WTC11 (cell line): Measurements from ENCODE around the gene ZMYND11. TPM values are rescaled to one million over a fixed set of nuclear protein-coding genes. Genes with fewer than 3 reads are reported as not detected.

Experiments
- ATF1 ChIP-seq: sonication (generic); formaldehyde crosslinking; IDR thresholded peaks from 2 replicates; pipeline ENCODE4 v1.8.1; 2023; ENCODE audit warnings: mild to moderate bottlenecking, moderate library complexity, missing genetic modification reagents
- ATF3 ChIP-seq: sonication (generic); formaldehyde crosslinking; conservative IDR thresholded peaks from 2 replicates; pipeline ENCODE4 v1.8.1; 2022; ENCODE audit warnings: mild to moderate bottlenecking, missing genetic modification reagents
- CBFB ChIP-seq: sonication (generic); formaldehyde crosslinking; IDR thresholded peaks from 2 replicates; pipeline ENCODE4 v1.8.1; 2022; ENCODE audit warnings: mild to moderate bottlenecking, low read depth, missing genetic modification reagents
- ELF4 ChIP-seq: sonication (generic); formaldehyde crosslinking; IDR thresholded peaks from 2 replicates; pipeline ENCODE4 v1.8.1; 2022; ENCODE audit warnings: low read depth, mild to moderate bottlenecking, moderate library complexity, missing genetic modification reagents
- EMX1 ChIP-seq: fragments of 250-450 bp; sonication (Bioruptor Pico); IDR thresholded peaks from 2 replicates; pipeline ENCODE4 v1.8.0; 2021; ENCODE audit warnings: mild to moderate bottlenecking
- ESRRA ChIP-seq: sonication (generic); formaldehyde crosslinking; IDR thresholded peaks from 2 replicates; pipeline ENCODE4 v1.8.1; 2022; ENCODE audit warnings: mild to moderate bottlenecking, missing genetic modification reagents, borderline replicate concordance
- GABPB1 ChIP-seq: sonication (generic); formaldehyde crosslinking; IDR thresholded peaks from 2 replicates; pipeline ENCODE4 v1.8.1; 2023; ENCODE audit warnings: mild to moderate bottlenecking, missing genetic modification reagents
- GRHL2 ChIP-seq: fragments of 250-450 bp; sonication (Bioruptor Pico); IDR thresholded peaks from 2 replicates; pipeline ENCODE4 v1.8.0; 2022; ENCODE audit warnings: mild to moderate bottlenecking, moderate library complexity; ENCODE audit not compliant: insufficient replicate concordance, severe bottlenecking
- GTF2I ChIP-seq: fragments of 250-450 bp; sonication (Bioruptor Pico); conservative IDR thresholded peaks from 2 replicates; pipeline ENCODE4 v1.4.0; 2021; ENCODE audit warnings: mild to moderate bottlenecking
- HMGA2 ChIP-seq: fragments of 250-450 bp; sonication (Bioruptor Pico); IDR thresholded peaks from 2 replicates; pipeline ENCODE4 v1.4.0; 2021; ENCODE audit warnings: mild to moderate bottlenecking, moderate library complexity
- HMGXB4 ChIP-seq: sonication (generic); formaldehyde crosslinking; IDR thresholded peaks from 2 replicates; pipeline ENCODE4 v1.8.1; 2023; ENCODE audit warnings: mild to moderate bottlenecking, moderate library complexity, missing genetic modification reagents
- NFATC4 ChIP-seq: fragments of 250-450 bp; sonication (Bioruptor Pico); IDR thresholded peaks from 2 replicates; pipeline ENCODE4 v1.9.0; 2021; ENCODE audit warnings: mild to moderate bottlenecking
- NR2C2 ChIP-seq: sonication (generic); formaldehyde crosslinking; IDR thresholded peaks from 2 replicates; pipeline ENCODE4 v1.8.0; 2022; ENCODE audit warnings: mild to moderate bottlenecking, missing genetic modification reagents
- SOX15 ChIP-seq: fragments of 250-450 bp; sonication (Bioruptor Pico); IDR thresholded peaks from 2 replicates; pipeline ENCODE4 v1.9.0; 2021; ENCODE audit warnings: mild to moderate bottlenecking
- TEAD1 ChIP-seq: sonication (generic); formaldehyde crosslinking; IDR thresholded peaks from 2 replicates; pipeline ENCODE4 v1.8.0; 2022; ENCODE audit warnings: mild to moderate bottlenecking, missing genetic modification reagents
- TP53 ChIP-seq: sonication (generic); formaldehyde crosslinking; IDR thresholded peaks from 2 replicates; pipeline ENCODE4 v1.8.1; 2023; ENCODE audit warnings: mild to moderate bottlenecking, missing genetic modification reagents
- ZBTB43 ChIP-seq: sonication (generic); formaldehyde crosslinking; IDR thresholded peaks from 2 replicates; pipeline ENCODE4 v1.8.1; 2023; ENCODE audit warnings: mild to moderate bottlenecking, missing genetic modification reagents
- ZNF317 ChIP-seq: sonication (generic); formaldehyde crosslinking; IDR thresholded peaks from 2 replicates; pipeline ENCODE4 v1.8.1; 2023; ENCODE audit warnings: low read depth, mild to moderate bottlenecking, moderate library complexity, missing genetic modification reagents, borderline replicate concordance
- ZNF396 ChIP-seq: fragments of 250-450 bp; sonication (Bioruptor Pico); IDR thresholded peaks from 2 replicates; pipeline ENCODE4 v1.8.0; 2021; ENCODE audit warnings: mild to moderate bottlenecking, moderate library complexity, borderline replicate concordance
- ZNF425 ChIP-seq: fragments of 250-450 bp; sonication (Bioruptor Pico); conservative IDR thresholded peaks from 2 replicates; pipeline ENCODE4 v1.9.0; 2021; ENCODE audit warnings: mild to moderate bottlenecking
- total RNA-seq: library from RNA; stranded (reverse); gene quantifications from 3 replicates; pipeline ENCODE4 v1.2.3, GENCODE V29; 2021
- TF ChIP-seq, protein P1 (sequence below): sonication (generic); formaldehyde crosslinking; IDR thresholded peaks from 2 replicates; pipeline ENCODE4 v1.8.1; 2022; ENCODE audit warnings: missing genetic modification reagents, borderline replicate concordance
- TF ChIP-seq, protein P2 (sequence below): fragments of 250-450 bp; sonication (Bioruptor Pico); IDR thresholded peaks from 2 replicates; pipeline ENCODE4 v1.9.0; 2021; ENCODE audit warnings: mild to moderate bottlenecking
- TF ChIP-seq, protein P3 (sequence below): sonication (generic); formaldehyde crosslinking; IDR thresholded peaks from 2 replicates; pipeline ENCODE4 v1.8.0; 2022; ENCODE audit warnings: mild to moderate bottlenecking, missing genetic modification reagents
- TF ChIP-seq, protein P4 (sequence below): sonication (generic); formaldehyde crosslinking; IDR thresholded peaks from 2 replicates; pipeline ENCODE4 v1.8.1; 2023; ENCODE audit warnings: mild to moderate bottlenecking, missing genetic modification reagents, moderate library complexity
- TF ChIP-seq, protein P5 (sequence below): fragments of 250-450 bp; sonication (Bioruptor Pico); IDR thresholded peaks from 2 replicates; pipeline ENCODE4 v1.8.0; 2021; ENCODE audit warnings: mild to moderate bottlenecking

Gene ZMYND11
- total RNA-seq, 1 experiment from 2014 or later, result 22.3 TPM

DNA sequence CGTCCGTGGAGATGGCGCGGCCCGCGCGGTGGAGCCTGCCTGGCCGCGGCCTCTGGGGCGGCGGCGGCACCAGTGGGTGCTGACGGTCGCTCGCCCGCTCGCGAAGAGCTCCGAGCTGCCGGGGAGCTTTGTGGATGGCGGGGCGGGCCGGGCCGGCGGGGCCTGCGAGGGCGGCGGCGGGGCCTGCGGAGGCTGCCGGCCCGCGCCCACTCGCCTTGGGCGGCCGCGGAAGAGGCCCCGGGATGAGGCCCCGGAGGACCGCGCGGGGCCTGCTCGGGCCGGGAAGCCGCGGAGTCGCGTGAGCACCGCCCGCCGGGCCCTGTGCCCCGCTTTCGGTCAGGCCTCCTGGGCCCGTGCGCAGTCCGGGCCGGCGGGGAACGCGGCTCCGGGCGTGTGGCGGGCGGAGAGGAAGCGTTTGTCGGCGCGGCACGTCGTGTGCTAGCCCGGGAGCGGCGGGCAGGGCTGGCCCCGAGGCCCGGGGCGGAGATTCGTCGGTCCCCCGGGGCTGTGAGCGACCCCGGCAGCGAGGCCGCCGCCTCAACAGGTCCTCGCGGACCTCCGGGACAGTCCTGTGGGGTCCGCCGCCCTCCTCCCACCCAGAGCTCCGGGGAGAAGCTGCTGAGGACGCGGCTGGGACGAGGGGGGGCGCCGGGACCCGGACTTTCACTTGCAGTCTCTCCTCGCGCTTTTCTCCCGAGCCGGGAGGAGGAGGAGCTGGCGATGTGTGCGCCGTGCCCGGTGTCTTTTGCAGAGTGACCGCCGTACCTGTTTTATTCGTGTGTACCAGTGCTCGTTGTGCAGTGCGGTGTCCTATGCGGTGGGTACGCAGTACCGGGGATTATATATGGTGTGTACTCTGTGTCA lies 578 bp downstream of the ZMYND11 start (continued):
- no peak for TF ChIP-seq GTF2I (CRISPR knock-in tag)
- TF ChIP-seq, protein P1, sequence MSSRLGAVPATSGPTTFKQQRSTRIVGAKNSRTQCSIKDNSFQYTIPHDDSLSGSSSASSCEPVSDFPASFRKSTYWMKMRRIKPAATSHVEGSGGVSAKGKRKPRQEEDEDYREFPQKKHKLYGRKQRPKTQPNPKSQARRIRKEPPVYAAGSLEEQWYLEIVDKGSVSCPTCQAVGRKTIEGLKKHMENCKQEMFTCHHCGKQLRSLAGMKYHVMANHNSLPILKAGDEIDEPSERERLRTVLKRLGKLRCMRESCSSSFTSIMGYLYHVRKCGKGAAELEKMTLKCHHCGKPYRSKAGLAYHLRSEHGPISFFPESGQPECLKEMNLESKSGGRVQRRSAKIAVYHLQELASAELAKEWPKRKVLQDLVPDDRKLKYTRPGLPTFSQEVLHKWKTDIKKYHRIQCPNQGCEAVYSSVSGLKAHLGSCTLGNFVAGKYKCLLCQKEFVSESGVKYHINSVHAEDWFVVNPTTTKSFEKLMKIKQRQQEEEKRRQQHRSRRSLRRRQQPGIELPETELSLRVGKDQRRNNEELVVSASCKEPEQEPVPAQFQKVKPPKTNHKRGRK, result no peak
- TF ChIP-seq GABPB1 (CRISPR knock-in tag), result 0 out of 2 replicates have a peak, but pooled peaks have one; percentile 38
- no peak for TF ChIP-seq HMGA2 (CRISPR knock-in tag)
- TF ChIP-seq ZNF425 (CRISPR knock-in tag), result no peak
- TF ChIP-seq, protein P2, sequence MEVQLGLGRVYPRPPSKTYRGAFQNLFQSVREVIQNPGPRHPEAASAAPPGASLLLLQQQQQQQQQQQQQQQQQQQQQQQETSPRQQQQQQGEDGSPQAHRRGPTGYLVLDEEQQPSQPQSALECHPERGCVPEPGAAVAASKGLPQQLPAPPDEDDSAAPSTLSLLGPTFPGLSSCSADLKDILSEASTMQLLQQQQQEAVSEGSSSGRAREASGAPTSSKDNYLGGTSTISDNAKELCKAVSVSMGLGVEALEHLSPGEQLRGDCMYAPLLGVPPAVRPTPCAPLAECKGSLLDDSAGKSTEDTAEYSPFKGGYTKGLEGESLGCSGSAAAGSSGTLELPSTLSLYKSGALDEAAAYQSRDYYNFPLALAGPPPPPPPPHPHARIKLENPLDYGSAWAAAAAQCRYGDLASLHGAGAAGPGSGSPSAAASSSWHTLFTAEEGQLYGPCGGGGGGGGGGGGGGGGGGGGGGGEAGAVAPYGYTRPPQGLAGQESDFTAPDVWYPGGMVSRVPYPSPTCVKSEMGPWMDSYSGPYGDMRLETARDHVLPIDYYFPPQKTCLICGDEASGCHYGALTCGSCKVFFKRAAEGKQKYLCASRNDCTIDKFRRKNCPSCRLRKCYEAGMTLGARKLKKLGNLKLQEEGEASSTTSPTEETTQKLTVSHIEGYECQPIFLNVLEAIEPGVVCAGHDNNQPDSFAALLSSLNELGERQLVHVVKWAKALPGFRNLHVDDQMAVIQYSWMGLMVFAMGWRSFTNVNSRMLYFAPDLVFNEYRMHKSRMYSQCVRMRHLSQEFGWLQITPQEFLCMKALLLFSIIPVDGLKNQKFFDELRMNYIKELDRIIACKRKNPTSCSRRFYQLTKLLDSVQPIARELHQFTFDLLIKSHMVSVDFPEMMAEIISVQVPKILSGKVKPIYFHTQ (CRISPR knock-in tag), result no peak
- no peak for TF ChIP-seq NR2C2 (CRISPR knock-in tag)
- TF ChIP-seq GRHL2, result no peak
- TF ChIP-seq ESRRA (CRISPR knock-in tag), result peak; percentile 60; the same call in 1 of the 2 replicates
- no peak for TF ChIP-seq TEAD1 (CRISPR knock-in tag)
- no peak for TF ChIP-seq NFATC4 (CRISPR knock-in tag)
- 0 out of 2 replicates have a peak, but pooled peaks have one; percentile 50 for TF ChIP-seq ZBTB43 (CRISPR knock-in tag)
- TF ChIP-seq SOX15, result no peak
- TF ChIP-seq, protein P3, sequence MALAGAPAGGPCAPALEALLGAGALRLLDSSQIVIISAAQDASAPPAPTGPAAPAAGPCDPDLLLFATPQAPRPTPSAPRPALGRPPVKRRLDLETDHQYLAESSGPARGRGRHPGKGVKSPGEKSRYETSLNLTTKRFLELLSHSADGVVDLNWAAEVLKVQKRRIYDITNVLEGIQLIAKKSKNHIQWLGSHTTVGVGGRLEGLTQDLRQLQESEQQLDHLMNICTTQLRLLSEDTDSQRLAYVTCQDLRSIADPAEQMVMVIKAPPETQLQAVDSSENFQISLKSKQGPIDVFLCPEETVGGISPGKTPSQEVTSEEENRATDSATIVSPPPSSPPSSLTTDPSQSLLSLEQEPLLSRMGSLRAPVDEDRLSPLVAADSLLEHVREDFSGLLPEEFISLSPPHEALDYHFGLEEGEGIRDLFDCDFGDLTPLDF (CRISPR knock-in tag), result no peak
- no peak for TF ChIP-seq EMX1
- TF ChIP-seq ZNF317 (CRISPR knock-in tag), result no peak
- TF ChIP-seq CBFB (CRISPR knock-in tag), result no peak
- no peak for TF ChIP-seq ZNF396 (CRISPR knock-in tag)
- TF ChIP-seq, protein P4, sequence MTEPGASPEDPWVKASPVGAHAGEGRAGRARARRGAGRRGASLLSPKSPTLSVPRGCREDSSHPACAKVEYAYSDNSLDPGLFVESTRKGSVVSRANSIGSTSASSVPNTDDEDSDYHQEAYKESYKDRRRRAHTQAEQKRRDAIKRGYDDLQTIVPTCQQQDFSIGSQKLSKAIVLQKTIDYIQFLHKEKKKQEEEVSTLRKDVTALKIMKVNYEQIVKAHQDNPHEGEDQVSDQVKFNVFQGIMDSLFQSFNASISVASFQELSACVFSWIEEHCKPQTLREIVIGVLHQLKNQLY (CRISPR knock-in tag), result no peak
- TF ChIP-seq ATF1 (CRISPR knock-in tag), result 0 out of 2 replicates have a peak, but pooled peaks have one; percentile 22
- TF ChIP-seq HMGXB4 (CRISPR knock-in tag), result peak; percentile 97
- no peak for TF ChIP-seq ATF3 (CRISPR knock-in tag)
- 0 out of 2 replicates have a peak, but pooled peaks have one; percentile 70 for TF ChIP-seq ELF4 (CRISPR knock-in tag)
- TF ChIP-seq, protein P5, sequence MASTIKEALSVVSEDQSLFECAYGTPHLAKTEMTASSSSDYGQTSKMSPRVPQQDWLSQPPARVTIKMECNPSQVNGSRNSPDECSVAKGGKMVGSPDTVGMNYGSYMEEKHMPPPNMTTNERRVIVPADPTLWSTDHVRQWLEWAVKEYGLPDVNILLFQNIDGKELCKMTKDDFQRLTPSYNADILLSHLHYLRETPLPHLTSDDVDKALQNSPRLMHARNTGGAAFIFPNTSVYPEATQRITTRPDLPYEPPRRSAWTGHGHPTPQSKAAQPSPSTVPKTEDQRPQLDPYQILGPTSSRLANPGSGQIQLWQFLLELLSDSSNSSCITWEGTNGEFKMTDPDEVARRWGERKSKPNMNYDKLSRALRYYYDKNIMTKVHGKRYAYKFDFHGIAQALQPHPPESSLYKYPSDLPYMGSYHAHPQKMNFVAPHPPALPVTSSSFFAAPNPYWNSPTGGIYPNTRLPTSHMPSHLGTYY (CRISPR knock-in tag), result no peak
- TF ChIP-seq TP53 (CRISPR knock-in tag), result no peak
